Tibial artery (tissue), 4 donors: ENCODE measurements around the gene CDK8.
"Not testable (repeated sequence)": the region's sequence is repeated elsewhere in the genome, so short reads cannot be mapped to it uniquely, and the experiment has no call there.

ENCODE experiments used
- DNase-seq, 2 donors: peaks; one replicate each; pipeline ENCODE4 v3.0.0-alpha.2; 2019
- H3K27ac ChIP-seq, 2 donors: fragments of 200-600 bp; sonication (generic) in 1 of 2; 1 replicate in 1 of 2; 2 replicates in 1 of 2; pipeline ENCODE4 v1.5.1; 2018 to 2019; ENCODE audit warnings: mild to moderate bottlenecking in 1 of 2
- H3K27me3 ChIP-seq, 2 donors: fragments of 200-600 bp; sonication (generic) in 1 of 2; one replicate each; pipeline versions ENCODE4 v1.5.1 to v1.6.0; 2016 to 2019
- H3K36me3 ChIP-seq, 3 donors: fragments of 200-600 bp; sonication (generic) in 2 of 3; one replicate each; pipeline ENCODE4 v1.5.1; 2016 to 2019; ENCODE audit warnings: mild to moderate bottlenecking in 2 of 3
- H3K4me1 ChIP-seq, 4 donors: fragments of 200-600 bp; sonication (generic) in 2 of 4; 1 replicate in 3 of 4; 2 replicates in 1 of 4; pipeline ENCODE4 v1.5.1; 2016 to 2019
- H3K4me3 ChIP-seq, 2 donors: fragments of 200-600 bp; sonication (generic) in 1 of 2; 1 replicate in 1 of 2; 2 replicates in 1 of 2; pipeline ENCODE4 v1.5.1; 2018 to 2019; ENCODE audit warnings: mild to moderate bottlenecking in 2 of 2
- H3K9me3 ChIP-seq, 3 donors: fragments of 200-600 bp; sonication (generic) in 1 of 3; one replicate each; pipeline ENCODE4 v1.5.1; 2016 to 2019
- CTCF ChIP-seq, 2 experiments: fragments of 200-600 bp in 1 of 2; fragments of 450-650 bp in 1 of 2; IDR thresholded peaks; one replicate each; pipeline ENCODE4 v1.5.1; 2017 to 2019; ENCODE audit warnings: antibody characterized with exemption in 2 of 2, mild to moderate bottlenecking in 1 of 2, moderate library complexity in 1 of 2
- intact Hi-C: fragments of 100-400 bp; cut with DNase I; formaldehyde crosslinking; loops from one replicate; pipeline ENCODE4 v1.15.0; 2023; ENCODE audit warnings: low total_unique reads

Gene CDK8

GRCh38 chr13:26280822-26281221, 26.9 kb downstream of the CDK8 start:
- DNase-seq: no peak
- Histone ChIP-seq H3K9me3 (no peaks in the 10 kb centered on the region), H3K4me3 (no peak overlapping the region), H3K4me1 (no peaks in the 10 kb centered on the region), H3K36me3 (peaks cover 5 to 9% (median 9%) of the 10 kb centered on the region in 3 donors), H3K27me3 (no peaks in the 10 kb centered on the region), H3K27ac (no peak overlapping the region)
- intact Hi-C loops: no loop called here
- no peak for TF ChIP-seq CTCF (IDR thresholded peaks at IDR 0.05)

DNA sequence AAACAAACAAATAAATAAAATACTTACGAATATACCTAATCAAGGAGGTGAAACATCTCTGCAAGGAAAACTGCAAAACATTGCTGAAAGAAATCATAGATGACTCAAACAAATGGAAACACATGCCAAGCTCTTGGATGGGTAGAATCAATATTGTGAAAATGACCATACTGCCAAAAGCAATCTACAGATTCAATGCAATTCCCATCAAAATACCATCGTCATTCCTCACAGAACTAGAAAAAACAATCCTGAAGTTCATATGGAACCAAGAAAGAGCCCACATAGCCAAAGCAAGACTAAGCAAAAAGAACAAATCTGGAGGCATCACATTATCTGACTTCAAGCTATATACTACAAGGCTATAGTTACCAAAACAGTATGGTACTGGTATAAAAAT, 32.0 kb downstream of the CDK8 start:
- H3K4me1 ChIP-seq, H3K4me3 ChIP-seq, DNase-seq, H3K27ac ChIP-seq, intact Hi-C loops, H3K9me3 ChIP-seq, H3K36me3 ChIP-seq, H3K27me3 ChIP-seq: not testable (repeated sequence)

DNA sequence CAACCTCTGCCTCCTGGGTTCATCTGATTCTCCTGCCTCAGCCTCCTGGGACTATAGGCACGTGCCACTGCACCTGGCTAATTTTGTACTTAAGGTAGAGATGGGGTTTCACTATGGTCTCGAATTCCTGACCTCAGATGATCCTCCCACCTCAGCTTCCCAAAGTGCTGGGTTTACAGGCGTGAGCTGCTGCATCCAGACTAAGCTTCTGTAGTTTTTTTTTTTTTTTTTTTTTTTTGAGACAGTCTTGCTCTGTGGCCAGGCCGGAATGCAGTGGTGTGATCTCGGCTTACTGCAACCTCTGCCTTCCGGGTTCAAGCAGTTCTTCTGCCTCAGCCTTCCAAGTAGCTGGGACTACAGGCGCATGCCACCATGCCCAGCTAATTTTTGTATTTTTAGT, 34.9 kb downstream of the CDK8 start:
- H3K9me3 ChIP-seq, H3K4me3 ChIP-seq, DNase-seq, intact Hi-C loops, H3K27ac ChIP-seq, H3K27me3 ChIP-seq, H3K36me3 ChIP-seq, H3K4me1 ChIP-seq: not testable (repeated sequence)

- TF ChIP-seq CTCF (IDR thresholded peaks at IDR 0.05): no peak
- intact Hi-C loops: no loop called here
- no peak overlapping the region for H3K4me3 ChIP-seq
- H3K27me3 ChIP-seq: no peaks in the 10 kb centered on the region
- H3K27ac ChIP-seq: no peak overlapping the region
- no peaks in the 10 kb centered on the region for H3K9me3 ChIP-seq
- peaks cover 0 to 10% (median 5%) of the 10 kb centered on the region in 4 donors for H3K4me1 ChIP-seq
- no peaks in the 10 kb centered on the region for H3K36me3 ChIP-seq
- no peak for DNase-seq
Observed at GRCh38 chr13:26295812-26296211, 41.9 kb downstream of the CDK8 start.

DNA sequence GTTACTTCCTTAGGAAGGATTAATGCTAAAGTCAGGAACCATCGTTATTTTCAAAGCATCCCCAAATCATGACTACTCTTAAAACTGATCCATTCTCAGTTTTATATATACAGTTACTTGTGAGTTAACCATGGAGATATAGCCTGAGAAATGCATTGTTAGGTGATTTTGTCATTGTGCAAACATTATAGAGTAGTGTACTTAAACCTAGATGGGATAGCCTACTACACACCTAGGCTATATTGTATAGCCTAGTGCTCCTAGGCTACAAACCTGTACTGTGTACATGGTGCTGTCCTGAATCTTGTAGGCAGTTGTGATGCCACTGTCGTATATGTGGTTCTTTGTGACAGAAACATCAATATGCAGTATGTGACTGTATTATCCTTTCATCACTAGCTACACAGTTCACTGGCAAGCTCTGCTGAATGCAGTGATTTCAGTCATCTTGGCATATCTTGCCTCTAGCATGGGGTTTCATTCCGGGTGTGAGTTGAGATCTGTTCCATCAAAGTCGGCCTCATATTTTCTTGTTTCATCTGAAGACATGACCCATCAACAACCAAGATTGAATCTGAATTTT, 45.3 kb downstream of the CDK8 start:
- Histone ChIP-seq H3K27ac (no peak overlapping the region), H3K9me3 (no peaks in the 10 kb centered on the region), H3K27me3 (no peaks in the 10 kb centered on the region), H3K4me1 (peaks cover 0 to 10% (median 5%) of the 10 kb centered on the region in 4 donors), H3K36me3 (no peaks in the 10 kb centered on the region), H3K4me3 (no peak overlapping the region)
- no peak for DNase-seq
- intact Hi-C loops: no loop called here
- no peak for TF ChIP-seq CTCF (IDR thresholded peaks at IDR 0.05)

- DNase-seq: no peak
- H3K4me1 ChIP-seq: peaks cover 0 to 17% (median 5%) of the 10 kb centered on the region in 4 donors
- intact Hi-C loops: no loop called here
- H3K4me3 ChIP-seq: no peak overlapping the region
- H3K27ac ChIP-seq: no peak overlapping the region
- no peaks in the 10 kb centered on the region for H3K36me3 ChIP-seq
- H3K27me3 ChIP-seq: no peaks in the 10 kb centered on the region
- no peaks in the 10 kb centered on the region for H3K9me3 ChIP-seq
- TF ChIP-seq CTCF (IDR thresholded peaks at IDR 0.05): no peak
Observed at GRCh38 chr13:26300140-26300539, 46.2 kb downstream of the CDK8 start.

DNA sequence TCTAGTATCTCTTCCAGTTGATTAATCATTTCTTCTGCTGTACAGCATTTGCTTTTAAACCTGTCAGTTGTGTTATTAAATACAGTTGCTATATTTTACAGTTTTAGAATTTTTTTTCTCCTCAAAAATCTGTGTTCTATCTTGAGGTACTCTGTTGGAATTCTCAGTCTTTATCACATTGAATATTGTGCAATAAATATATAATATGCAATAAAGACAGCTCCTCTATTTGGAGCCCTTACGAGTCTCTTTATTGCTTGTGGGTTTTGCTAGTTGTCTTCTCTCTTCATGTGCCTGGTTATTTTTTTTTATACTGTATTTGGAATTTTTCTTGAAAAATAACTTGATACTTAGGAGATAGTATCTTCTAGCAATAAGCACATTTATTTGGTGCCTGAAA, 51.7 kb downstream of the CDK8 start:
- Histone ChIP-seq H3K4me3 (no peak overlapping the region), H3K27ac (no peak overlapping the region), H3K27me3 (no peaks in the 10 kb centered on the region), H3K36me3 (no peaks in the 10 kb centered on the region), H3K9me3 (no peaks in the 10 kb centered on the region), H3K4me1 (peaks cover 0 to 8% (median 0%) of the 10 kb centered on the region in 4 donors)
- no peak for DNase-seq
- intact Hi-C loops: no loop called here
- no peak for TF ChIP-seq CTCF (IDR thresholded peaks at IDR 0.05)
